NCI-H1930 (cell line): ENCODE data around the gene BRIX1.
A peak's percentile ranks its signal among the peaks of the same experiment; 100 is the strongest.

Experiments used
- DNase-seq, 2 experiments: peaks; one replicate each; lab custom pipeline; 2025; lab: John Stamatoyannopoulos, UW

The BRIX1 gene

GRCh38 chr5:34915139-34915855 lies at the start of gene BRIX1, which contains the start of gene RAD1:
BRIX1 (plus strand) TSS chr5:34915711; CDS start chr5:34915739, 28 bp downstream.
RAD1 (minus strand) TSS chr5:34915504; CDS start chr5:34914892, 612 bp downstream.
- peak; percentile 97 to 98 for DNase-seq

GRCh38 chr5:34866989-34867471 lies 48.5 kb upstream of the BRIX1 start:
- DNase-seq = no peak

- no peak for DNase-seq
Measured at GRCh38 chr5:34867660-34868059, 47.9 kb upstream of the BRIX1 start.

GRCh38 chr5:34868791-34869190 lies 46.7 kb upstream of the BRIX1 start:
- DNase-seq = no peak

- DNase-seq = no peak
Measured at GRCh38 chr5:34869256-34869655, 46.3 kb upstream of the BRIX1 start.

- DNase-seq = no peak
Measured at GRCh38 chr5:34870382-34870781, 45.1 kb upstream of the BRIX1 start.

GRCh38 chr5:34876275-34876674 lies 39.2 kb upstream of the BRIX1 start:
- no peak for DNase-seq

- DNase-seq = no peak
Measured at GRCh38 chr5:34881246-34881645, 34.3 kb upstream of the BRIX1 start.

- DNase-seq = no peak
Measured at GRCh38 chr5:34886392-34887119, 29.0 kb upstream of the BRIX1 start.

GRCh38 chr5:34889394-34889793 lies 26.1 kb upstream of the BRIX1 start:
- DNase-seq = no peak

- no peak for DNase-seq
Measured at GRCh38 chr5:34891981-34892380, 23.5 kb upstream of the BRIX1 start.

- no peak for DNase-seq
Measured at GRCh38 chr5:34892414-34892813, 23.1 kb upstream of the BRIX1 start.

GRCh38 chr5:34894716-34895115 lies 20.8 kb upstream of the BRIX1 start:
- DNase-seq = no peak

- no peak for DNase-seq
Measured at GRCh38 chr5:34895641-34896419, 19.7 kb upstream of the BRIX1 start.

GRCh38 chr5:34897646-34898045 lies 17.9 kb upstream of the BRIX1 start:
- no peak for DNase-seq

- peak; percentile 56 to 68 for DNase-seq
Measured at GRCh38 chr5:34898258-34898895, 17.1 kb upstream of the BRIX1 start.

- DNase-seq = no peak
Measured at GRCh38 chr5:34899066-34899465, 16.4 kb upstream of the BRIX1 start.

GRCh38 chr5:34900652-34901051 lies 14.9 kb upstream of the BRIX1 start:
- DNase-seq = no peak

GRCh38 chr5:34903260-34903659 lies 12.3 kb upstream of the BRIX1 start:
- DNase-seq = no peak

GRCh38 chr5:34905564-34905963 lies 9.9 kb upstream of the BRIX1 start:
- DNase-seq = no peak

GRCh38 chr5:34913072-34913471 lies 2.4 kb upstream of the BRIX1 start:
- DNase-seq = no peak

- no peak for DNase-seq
Measured at GRCh38 chr5:34914671-34915138, 806 bp upstream of the BRIX1 start.
